Measurements from ENCODE around the gene B3GLCT. TPM values are rescaled to one million over a fixed set of nuclear protein-coding genes. Genes with fewer than 3 reads are reported as not detected.

The B3GLCT gene
- polyA plus RNA-seq, 1 of the 3 experiments (the other 2 are of a cell fraction), result 2.4 TPM

DNA sequence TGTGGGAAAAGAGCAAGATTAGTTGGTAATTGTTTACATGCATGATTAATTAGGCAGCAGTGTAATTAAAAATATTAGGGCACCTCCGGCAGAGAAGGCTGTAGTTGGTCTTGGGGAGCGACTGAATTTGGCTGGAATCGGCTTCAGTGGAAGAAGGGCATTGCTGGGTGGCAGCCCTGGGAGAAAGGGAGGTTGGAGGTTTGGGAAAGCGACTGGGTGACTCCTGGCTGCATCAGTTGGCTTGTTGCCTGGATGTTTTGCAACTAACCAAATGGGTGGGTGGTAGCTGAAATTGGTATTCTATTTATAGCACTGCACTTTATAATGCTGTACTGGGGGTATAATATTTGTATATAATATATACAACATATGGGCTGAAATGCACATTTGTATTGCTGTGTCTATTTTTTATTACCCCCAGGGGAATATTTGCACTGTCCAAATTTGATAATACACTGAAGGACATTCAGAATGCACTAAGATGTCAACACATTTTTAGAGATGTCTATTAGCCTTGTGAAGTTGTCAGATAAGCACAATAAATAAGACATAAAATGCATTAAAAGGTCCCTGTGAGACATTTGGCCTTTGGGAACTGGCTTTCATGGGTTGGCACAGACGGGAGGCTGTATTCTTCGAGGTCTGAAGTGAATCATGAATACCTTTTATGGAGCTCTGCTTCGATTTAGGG is 1.7 kb downstream of the B3GLCT start:
- CTCF ChIA-PET, result interaction anchor here (0.6 to 3.0 kb wide), 13 partner anchors 7 to 469 kb away, joined by 3 to 25 read pairs (median 8); no protein-coding TSS in a partner anchor
- Histone ChIP-seq H3K36me3 (replicated peaks in 1 of 2; ENCODE audit: control insufficient read depth in 1 of 2, insufficient read depth in 2 of 2, low read length in 1 of 2) (no peaks in the 10 kb centered on the region), H3K27me3 (ENCODE audit: insufficient read depth) (no peaks in the 10 kb centered on the region), H4K20me1 (ENCODE audit: insufficient read depth) (no peaks in the 10 kb centered on the region), H2AFZ (ENCODE audit: low read depth) (peak overlapping the region; percentile 70), H3F3A (replicated peaks; ENCODE audit: insufficient read depth) (peaks cover 11% of the 10 kb centered on the region), H3K4me2 (peak overlapping the region; percentile 76), H3K9me2 (no peaks in the 10 kb centered on the region), H3K9ac (peak overlapping the region; percentile 91; the same call in 1 of the 2 replicates), H3K4me3 (ENCODE audit: low read depth in 2 of 2, low read length in 1 of 2) (peak overlapping the region; percentile 76 to 84), H3K79me2 (ENCODE audit: insufficient read depth) (peaks cover 22% of the 10 kb centered on the region), H3K9me3 (no peaks in the 10 kb centered on the region), H3K27ac (ENCODE audit: low read depth in 2 of 2, low read length in 1 of 2) (peak overlapping the region in 1 of 2 experiments; percentile 82; a peak in 2 of 4 replicates), H3K4me1 (ENCODE audit: control insufficient read depth in 1 of 2, insufficient read depth in 2 of 2, low read depth in 1 of 2, low read length in 1 of 2) (peaks cover 11 to 14% of the 10 kb centered on the region in 2 experiments; a peak in 3 of 4 replicates)
- peak; percentile 44 for DNase-seq
- POLR2A ChIA-PET, result interaction anchor here (1.3 kb wide), 1 partner anchor 8 kb away, joined by 5 read pairs; no protein-coding TSS in a partner anchor
- TF ChIP-seq RFX5 (IDR thresholded peaks at IDR 0.05; ENCODE audit: low read length) (no peak), MEF2A (IDR thresholded peaks at IDR 0.05; ENCODE audit: borderline replicate concordance, low read depth) (0 out of 2 replicates have a peak, but pooled peaks have one; percentile 22)
- 40% methylated on average over 7 of the region's 7 CpGs for WGBS (ENCODE audit: low lambda C conversion rate)

DNA sequence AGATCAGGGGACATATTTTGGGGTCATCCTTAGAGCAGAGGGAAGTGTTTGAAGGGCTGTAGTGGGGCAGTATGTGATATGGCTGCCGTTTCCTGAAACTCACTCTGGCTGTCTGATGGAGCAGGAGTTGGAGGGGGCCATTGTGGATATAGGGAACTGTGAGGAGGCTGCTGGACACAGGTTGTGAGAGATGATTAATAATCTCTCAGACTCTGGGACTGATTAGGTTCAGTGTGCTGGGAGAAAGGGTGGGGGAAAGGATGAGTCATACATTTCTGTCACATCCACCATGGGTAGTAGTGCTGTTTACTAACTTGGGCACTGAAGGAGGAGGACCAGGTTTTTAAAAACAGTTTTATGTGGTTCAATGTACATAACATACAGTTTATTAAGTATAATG is 4.8 kb downstream of the B3GLCT start:
- DNase-seq, result peak; percentile 40

More for the DNA sequence above, 4.8 kb downstream of the B3GLCT start:
- H3K9ac ChIP-seq, result no peak overlapping the region
- TF ChIP-seq, protein P1, sequence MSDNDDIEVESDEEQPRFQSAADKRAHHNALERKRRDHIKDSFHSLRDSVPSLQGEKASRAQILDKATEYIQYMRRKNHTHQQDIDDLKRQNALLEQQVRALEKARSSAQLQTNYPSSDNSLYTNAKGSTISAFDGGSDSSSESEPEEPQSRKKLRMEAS (IDR thresholded peaks at IDR 0.05; ENCODE audit: low read depth), result no peak
- TF ChIP-seq, protein P2, sequence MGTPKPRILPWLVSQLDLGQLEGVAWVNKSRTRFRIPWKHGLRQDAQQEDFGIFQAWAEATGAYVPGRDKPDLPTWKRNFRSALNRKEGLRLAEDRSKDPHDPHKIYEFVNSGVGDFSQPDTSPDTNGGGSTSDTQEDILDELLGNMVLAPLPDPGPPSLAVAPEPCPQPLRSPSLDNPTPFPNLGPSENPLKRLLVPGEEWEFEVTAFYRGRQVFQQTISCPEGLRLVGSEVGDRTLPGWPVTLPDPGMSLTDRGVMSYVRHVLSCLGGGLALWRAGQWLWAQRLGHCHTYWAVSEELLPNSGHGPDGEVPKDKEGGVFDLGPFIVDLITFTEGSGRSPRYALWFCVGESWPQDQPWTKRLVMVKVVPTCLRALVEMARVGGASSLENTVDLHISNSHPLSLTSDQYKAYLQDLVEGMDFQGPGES (IDR thresholded peaks at IDR 0.05; ENCODE audit: low read depth, low read length), result no peak
- TF ChIP-seq TCF12 (IDR thresholded peaks at IDR 0.05), result peak; percentile 65
- TF ChIP-seq, protein P3, sequence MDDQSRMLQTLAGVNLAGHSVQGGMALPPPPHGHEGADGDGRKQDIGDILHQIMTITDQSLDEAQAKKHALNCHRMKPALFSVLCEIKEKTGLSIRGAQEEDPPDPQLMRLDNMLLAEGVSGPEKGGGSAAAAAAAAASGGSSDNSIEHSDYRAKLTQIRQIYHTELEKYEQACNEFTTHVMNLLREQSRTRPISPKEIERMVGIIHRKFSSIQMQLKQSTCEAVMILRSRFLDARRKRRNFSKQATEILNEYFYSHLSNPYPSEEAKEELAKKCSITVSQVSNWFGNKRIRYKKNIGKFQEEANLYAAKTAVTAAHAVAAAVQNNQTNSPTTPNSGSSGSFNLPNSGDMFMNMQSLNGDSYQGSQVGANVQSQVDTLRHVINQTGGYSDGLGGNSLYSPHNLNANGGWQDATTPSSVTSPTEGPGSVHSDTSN (IDR thresholded peaks at IDR 0.05), result peak; percentile 84
- TF ChIP-seq EZH2phosphoT487 (IDR thresholded peaks at IDR 0.05; ENCODE audit: borderline replicate concordance, low read depth), result no peak
- TF ChIP-seq EP300 (IDR thresholded peaks at IDR 0.05; ENCODE audit: borderline replicate concordance in 1 of 2, low read depth in 1 of 2, low read length in 1 of 2), result no peak
- no peak for TF ChIP-seq SIN3A (IDR thresholded peaks at IDR 0.05; ENCODE audit: borderline replicate concordance, low read depth, low read length)
- peak; percentile 77 for TF ChIP-seq FOSL2 (IDR thresholded peaks at IDR 0.05; ENCODE audit: borderline replicate concordance, low read depth)
- TF ChIP-seq JUND (IDR thresholded peaks at IDR 0.05), result peak; percentile 81
- H3K27me3 ChIP-seq (ENCODE audit: insufficient read depth), result no peaks in the 10 kb centered on the region
- H3K4me2 ChIP-seq, result no peak overlapping the region
- peaks cover 22% of the 10 kb centered on the region; the same call in 1 of the 2 replicates for H3K79me2 ChIP-seq (ENCODE audit: insufficient read depth)
- peaks cover 10% of the 10 kb centered on the region for H3F3A ChIP-seq (replicated peaks; ENCODE audit: insufficient read depth)
- 0% methylated on average over 1 of the region's 1 CpG for WGBS (ENCODE audit: low lambda C conversion rate)
- H2AFZ ChIP-seq (ENCODE audit: low read depth), result no peak overlapping the region
- no peaks in the 10 kb centered on the region for H3K9me3 ChIP-seq
- POLR2A ChIA-PET, result no interaction called here
- no peaks in the 10 kb centered on the region for H3K36me3 ChIP-seq (replicated peaks in 1 of 2; ENCODE audit: control insufficient read depth in 1 of 2, insufficient read depth in 2 of 2, low read length in 1 of 2)
- CTCF ChIA-PET, result no interaction called here
- H3K27ac ChIP-seq (ENCODE audit: low read depth in 2 of 2, low read length in 1 of 2), result no peak overlapping the region; a peak in 1 of 4 replicates
- H3K9me2 ChIP-seq, result no peaks in the 10 kb centered on the region
- H3K4me1 ChIP-seq (ENCODE audit: control insufficient read depth in 1 of 2, insufficient read depth in 2 of 2, low read depth in 1 of 2, low read length in 1 of 2), result peaks cover 29% of the 10 kb centered on the region in 2 experiments; a peak in 3 of 4 replicates
- no peaks in the 10 kb centered on the region for H4K20me1 ChIP-seq (ENCODE audit: insufficient read depth)
- H3K4me3 ChIP-seq (ENCODE audit: low read depth in 2 of 2, low read length in 1 of 2), result no peak overlapping the region
